ENCODE measurements around the gene HOXA5. TPM values are rescaled to one million over a fixed set of nuclear protein-coding genes. Genes with fewer than 3 reads are reported as not detected.

The HOXA5 gene
- polyA plus RNA-seq, 4 donors = 76.3 to 92.8 (median 81.6) TPM

DNA sequence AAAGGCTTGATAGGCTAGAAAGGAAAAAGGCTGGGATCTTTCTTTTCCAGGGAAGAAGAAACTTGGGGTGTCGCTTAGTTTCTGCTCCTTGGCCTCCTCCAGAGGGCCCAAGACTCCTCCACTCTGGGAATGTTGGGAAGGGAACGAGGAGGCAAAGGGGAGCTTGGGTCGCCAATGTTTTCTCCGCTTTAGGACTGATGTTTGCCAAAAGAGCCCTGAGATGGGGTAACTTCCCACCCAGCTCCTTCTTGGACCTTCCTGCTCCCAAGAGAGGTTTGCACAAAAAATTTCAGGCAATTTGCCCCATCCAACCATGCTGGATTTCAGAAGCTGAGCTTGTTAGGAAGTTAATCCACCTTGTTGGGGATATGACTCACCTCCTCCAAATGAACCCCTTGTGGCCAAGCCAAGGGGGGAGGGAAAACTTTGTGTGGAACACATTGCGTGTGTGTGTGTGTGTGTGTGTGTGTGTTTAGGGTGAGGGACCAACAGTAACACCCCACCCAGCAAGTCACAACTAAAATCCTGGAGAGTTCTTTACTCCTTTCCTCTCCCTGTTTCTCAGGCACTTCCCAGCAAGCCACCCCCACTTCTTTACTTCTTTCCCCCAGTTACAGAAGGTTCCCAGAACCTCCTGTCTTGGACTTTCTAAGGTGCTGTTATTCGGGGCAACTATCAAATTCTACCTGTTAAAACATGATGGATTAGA, 32.3 kb downstream of the HOXA5 start:
- DNase-seq (ENCODE audit: low read depth in 4 of 4, low spot score in 3 of 4) = no peak

DNA sequence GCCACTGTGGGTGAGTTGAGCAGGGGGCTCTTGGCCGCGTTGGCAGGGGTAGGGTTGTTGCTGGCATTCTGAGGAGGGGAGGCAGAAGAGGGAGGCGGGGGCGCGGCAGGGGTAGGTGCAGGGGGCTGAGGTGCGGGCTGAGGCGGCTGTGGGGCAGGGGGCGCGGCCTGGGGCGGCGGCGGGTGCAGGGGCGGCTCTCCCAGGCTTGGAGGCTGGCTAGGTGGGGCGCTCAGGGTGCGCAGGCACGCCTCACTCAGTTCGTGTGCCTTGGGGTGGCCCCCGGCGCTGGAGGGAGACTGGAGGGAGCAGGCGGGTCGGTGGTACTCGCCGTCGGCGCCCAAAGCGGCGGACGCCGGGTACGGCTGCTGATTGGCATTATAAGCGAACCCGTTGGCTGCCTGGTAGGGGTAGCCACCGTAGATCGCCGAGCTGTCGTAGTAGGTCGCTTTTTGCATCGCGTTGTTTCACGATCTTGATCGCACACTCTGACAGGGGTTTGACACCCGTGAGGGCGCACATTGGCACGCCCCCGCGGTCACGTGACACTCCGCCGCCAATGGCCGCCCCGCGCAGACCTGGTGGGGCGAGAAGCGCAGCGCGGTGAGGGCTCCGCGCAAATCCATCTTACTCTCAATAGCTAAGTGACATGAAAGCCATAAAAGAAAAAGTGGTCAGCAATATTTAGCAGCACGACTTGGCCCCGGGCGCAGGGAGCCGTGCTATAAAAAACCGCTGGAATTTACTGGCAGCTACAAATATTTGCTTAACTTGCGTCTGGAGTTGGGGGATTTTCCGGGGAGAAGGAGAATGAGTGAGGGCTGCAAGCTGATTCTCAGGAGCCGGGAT, 33.1 kb downstream of the HOXA5 start:
- DNase-seq (ENCODE audit: low read depth in 4 of 4, low spot score in 3 of 4) = no peak

DNA sequence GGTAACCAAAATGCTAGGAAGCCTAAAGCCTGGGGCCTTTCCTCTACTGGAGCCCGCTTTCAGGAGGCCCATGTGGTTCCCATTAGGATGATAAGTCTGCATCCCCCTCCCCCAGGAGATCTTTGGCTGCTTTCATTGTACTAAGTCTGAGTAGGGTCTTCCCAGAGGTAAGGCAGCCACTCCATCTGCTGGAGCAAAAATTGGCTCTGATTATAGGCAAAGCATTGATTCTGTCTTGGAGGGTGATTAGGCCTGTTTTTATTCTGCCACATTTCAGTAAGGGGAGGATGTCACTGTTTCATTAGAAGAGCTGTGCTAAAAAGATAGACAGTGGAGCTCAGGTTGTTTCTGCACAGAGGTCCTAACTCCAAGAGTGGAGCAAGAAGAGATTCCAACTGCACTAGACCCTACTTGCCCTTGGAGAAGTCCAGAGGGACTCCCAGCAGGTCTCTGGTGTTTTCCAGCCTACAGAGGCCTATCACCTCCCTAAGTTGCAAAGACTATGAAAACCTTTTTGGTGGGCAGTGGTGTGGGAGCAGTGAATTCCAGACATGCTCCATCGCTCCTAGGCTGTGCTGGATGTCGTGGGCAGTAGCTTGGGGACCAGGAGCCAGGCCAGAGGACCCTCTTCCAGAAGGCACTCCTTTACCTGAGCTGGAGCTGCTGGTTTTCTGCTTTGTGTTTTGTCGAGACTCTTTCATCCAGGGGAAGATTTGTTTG, 33.9 kb downstream of the HOXA5 start:
- no peak for DNase-seq (ENCODE audit: low read depth in 4 of 4, low spot score in 3 of 4)

DNA sequence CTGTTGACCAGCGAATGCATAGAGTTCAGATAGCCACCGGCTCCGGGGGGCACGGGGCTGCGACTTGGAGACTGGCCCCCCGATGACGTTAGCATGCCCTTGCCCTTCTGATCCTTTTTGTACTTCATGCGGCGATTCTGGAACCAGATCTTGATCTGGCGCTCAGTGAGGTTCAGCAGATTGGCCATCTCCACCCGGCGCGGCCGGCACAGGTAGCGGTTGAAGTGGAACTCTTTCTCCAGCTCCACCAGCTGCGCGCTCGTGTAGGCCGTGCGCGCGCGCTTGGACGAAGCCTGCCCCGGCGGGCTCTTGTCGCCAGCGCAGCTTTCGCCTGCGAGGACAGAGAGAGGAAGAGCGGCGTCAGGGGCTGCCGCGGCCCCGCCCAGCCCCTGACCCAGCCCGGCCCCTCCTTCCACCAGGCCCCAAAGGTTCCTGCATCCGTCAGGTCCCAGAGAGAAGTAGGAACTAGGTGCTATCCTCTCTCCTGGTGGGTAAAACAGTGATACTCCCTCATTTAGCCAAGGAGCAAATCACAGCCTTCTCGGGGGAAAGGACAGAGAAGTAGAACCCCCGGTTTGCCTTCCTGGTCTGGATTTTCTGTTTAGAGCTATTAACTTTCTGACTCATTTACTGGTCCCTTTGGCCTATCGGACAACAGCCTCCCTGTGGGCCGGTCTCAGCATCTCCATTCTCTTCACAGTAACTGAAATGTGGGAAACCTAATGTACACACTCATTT, 34.9 kb downstream of the HOXA5 start:
- no peak for DNase-seq (ENCODE audit: low read depth in 4 of 4, low spot score in 3 of 4)

DNA sequence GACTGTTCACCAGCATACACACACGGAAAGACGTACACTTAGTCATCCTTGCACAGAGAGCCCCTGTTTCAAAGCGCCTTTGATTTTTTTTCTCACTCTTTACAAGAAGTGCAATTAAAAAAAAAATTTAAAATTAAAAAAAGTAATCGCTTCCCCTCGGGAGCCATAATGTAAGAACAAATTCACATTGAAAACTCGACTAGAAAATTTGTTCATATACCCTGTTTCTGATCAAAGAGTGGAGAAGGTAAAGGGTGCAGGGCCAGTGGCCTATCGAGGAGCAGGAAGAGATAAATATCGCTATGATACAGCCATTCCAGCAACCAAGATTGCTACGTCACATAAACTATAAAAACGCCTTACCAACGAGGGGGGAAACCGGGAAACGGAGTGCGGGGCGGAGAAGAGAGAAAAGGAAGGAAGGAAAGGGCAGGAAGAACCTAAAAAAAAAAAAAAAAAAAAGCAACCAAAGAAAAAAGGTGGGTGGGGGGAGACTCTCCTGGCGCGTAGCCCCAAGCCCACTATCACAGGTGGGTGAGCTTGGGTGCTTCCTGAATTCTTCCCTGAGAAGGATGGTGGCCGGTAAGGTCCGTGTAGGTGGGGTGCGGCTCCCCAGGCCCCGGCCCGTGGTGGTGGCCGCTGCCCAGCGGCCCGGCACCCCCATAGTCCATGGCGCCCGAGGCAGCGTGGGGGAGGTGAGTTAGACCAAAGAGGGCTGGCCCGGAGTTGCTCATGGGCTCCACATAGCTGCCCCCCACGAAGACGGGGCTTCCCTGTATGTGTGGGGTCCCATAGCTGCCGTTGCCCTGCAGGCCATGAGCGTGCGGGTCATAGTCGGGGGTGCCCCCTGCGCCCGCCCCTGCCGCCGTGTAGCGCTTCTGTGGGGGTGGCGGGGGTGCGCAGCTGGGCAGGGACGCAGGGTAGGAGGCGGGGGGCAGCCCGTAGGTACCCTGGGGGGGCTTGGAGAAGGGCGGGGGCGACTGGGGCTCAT, 35.8 kb downstream of the HOXA5 start:
- no peak for DNase-seq (ENCODE audit: low read depth in 4 of 4, low spot score in 3 of 4)

DNA sequence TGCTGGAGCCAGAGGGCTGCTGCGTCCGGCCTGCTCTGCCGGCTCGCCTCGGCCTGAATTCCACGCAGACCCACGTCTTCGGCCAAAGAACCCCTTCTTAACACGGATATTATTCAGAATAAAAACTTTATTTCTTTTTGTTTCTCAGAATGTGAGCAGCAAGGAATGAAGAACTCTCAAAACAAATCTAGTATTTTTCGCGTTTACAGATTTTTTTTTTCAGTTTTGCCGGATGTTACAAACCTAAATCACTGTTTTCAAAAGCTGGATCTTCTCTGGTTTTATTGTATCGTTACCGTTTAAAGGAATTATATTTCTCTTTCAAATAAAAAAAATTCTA, 36.6 kb downstream of the HOXA5 start:
- DNase-seq (ENCODE audit: low read depth in 4 of 4, low spot score in 3 of 4) = no peak

DNA sequence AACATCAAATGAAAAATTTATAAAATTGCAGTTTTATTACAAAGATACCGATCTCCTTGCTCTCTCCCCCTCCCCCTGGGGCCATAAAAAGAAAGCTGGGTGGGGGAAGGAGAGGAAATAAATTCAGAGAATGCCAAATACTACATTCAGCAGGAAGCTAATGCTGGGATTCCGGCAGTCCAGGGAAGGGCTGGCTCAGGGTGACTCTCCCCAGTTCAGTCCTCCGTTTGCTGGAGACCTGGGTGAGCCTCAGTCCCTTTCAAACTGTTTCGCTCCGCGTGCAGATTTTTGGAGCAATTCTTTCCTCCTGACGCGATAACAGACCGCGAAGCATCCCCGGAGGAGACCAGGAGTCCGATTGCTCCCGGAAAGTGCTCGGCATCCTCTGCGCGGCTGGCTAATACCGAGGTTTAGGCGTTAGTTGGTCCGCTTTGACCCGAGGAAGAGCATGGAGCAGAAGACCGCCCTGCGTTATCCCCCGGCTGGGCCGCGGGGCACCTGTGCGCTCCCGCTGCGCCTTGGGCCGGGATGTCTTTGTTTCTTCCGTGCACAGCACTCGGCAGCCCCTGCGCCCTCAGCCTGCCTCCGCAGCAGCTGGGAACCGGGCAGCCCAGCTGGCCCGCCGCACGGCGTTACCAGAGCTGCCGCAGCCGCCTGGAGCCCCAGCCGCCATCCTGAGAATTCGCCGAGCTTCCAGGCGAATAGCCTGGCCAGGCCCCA, 37.1 kb downstream of the HOXA5 start:
- DNase-seq (ENCODE audit: low read depth in 4 of 4, low spot score in 3 of 4) = peak in 2 of 4 donors; percentile 36 to 40

DNA sequence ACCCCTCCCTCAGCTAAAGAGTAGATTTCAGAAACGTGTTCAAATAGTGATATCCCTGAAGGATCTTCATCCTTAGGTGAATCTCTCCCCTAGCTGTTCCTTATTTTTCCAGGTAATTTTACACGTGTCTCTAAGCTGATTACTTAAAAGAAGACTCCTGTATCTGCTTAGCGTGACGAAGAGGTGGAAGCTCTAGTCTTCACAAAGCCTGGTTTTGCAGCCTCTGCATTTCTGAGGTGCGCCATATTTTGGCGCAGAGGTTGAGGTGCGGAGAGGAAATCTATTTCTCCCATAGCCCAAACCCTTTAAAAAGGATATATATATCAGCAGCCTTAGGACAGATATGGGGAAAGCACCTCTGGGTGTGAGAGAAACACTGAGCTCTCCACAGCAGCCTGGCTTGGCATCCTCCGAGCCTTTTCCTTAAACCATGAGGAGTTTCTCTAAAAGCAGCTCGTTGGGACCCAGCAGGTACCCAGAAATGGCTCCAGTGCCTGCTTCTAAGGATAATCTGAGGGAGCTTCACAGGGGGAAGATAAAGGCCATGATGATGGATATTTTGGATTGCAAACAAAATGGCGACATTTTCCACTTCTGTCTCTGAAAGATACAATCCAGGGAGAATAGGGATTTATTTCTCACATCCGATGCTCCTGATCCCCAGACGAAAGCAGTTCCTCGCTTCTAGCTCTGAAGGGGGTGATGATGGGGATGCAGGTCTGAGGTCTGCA, 38.0 kb downstream of the HOXA5 start:
- peak in 2 of 4 donors; percentile 4 to 26 for DNase-seq (ENCODE audit: low read depth in 4 of 4, low spot score in 3 of 4)

DNA sequence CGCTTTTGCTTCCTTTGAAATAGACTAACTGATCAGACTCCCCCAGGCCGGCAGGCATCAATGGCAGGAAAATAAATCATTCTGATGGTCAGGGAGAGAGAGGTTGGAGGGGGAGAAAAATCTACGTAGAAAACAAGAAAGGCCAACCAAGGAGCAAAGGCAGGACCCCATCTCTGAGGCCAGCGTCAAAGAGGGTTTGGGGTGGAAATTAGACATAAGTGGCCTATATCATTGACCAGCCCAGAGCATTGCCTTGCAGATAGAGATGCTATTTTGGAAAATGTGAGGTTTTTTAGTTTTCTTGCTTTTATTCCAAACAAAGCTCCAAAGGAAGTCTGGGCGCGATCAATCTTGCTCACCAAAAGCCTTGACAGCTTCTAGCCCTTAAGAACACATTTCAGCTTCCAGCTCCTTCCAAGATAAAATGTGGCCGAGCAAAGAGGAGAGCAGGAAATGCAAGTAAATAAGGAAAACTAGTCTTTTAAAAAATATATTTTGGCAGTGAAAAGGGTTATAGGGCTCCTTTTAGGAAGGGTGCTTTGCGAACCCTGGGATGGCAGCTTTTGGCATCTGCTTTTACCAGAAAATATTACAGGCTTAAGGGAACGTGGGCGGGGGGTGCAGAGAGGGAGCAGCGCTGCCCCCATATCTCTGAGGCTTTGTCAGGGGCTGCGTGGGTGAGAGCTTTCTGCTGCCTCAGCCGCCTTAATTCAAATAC, 39.0 kb downstream of the HOXA5 start:
- DNase-seq (ENCODE audit: low read depth in 4 of 4, low spot score in 3 of 4) = peak; percentile 24 to 70 (median 64)

DNA sequence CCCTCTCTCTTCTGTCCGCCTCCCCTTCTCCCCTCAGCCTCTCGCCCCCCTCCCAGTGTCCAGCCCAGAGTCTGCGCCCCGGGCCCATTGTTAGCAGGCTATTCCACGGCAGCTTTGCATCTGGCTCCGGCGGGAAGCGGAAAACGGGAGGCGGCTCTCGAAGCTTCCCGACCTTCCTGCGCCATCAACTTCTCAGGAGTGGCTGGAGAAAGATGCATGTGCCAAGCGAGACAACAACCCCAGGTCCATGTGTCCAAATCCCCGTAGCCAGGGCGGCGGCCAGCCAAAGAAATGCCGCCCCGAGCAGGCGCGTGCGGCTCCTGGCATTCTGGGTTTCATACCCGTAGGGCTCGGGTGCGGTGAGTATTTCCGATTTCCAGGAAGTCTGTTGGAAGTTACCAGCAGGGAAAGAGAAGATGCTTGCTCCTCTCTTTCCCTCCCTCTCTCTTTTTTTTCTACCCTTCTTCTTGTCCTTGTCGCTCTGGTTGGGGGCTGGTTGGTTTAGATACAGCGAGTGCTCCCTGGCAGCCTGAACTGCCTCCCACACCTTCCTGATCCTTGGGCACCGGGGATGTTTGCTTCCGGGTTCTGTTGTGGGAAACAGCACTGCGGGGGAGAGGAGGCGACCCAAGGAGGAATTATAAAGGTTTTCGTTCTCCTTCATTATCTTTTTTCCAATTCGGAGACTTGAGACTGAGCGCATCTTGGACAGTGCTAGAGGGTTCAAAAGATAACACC, 39.8 kb downstream of the HOXA5 start:
- DNase-seq (ENCODE audit: low read depth in 4 of 4, low spot score in 3 of 4) = peak in 2 of 4 donors; percentile 29 to 40

DNA sequence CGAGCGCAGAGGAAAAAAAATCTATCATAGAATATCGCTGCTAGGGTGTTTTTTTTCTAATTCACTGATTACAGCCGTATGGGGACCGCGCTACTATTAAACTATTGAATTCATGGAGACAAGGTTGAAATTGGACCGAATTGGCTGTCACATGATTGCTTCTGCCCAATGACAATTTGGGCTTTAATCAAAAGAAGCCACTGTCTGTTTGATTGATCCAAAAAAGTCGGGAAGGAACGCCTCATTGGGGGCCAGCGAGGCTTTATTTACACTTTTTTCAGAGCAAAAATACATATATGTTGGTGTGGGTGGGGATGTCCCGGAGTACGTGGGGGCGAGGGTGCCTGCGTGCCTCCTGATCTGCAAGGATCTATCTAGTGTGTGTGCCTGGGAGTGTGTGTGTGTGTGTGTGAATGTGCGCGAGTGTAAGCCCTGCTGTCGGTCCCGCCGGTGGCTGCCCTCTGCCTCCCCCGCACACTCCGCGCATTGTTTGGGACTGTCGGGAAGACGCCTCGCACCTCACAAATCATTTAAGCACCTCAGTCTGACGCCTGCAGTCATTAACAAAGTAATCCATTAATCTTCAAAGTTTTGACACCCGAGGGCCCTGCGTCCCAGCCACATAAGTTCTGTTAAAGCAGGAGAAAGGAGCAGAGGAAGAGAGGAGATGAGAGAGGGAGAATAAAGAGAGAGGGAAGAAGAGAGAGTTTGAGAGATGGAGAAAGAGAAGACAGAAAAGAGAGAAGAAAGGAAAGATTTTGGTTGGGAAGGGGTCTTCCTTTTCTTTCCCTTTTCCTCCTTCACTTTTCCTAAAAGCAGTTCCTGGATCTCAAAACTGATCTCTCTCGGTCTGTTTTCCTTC, 40.7 kb downstream of the HOXA5 start, which contains the start of gene HOXA2:
HOXA2 (minus strand) TSS at position 103 of the 862 bp plus-strand sequence. CDS start 183 bp downstream, outside the sequence.
- peak in 3 of 4 donors; percentile 57 to 63 (median 60) for DNase-seq (ENCODE audit: low read depth in 4 of 4, low spot score in 3 of 4)

DNA sequence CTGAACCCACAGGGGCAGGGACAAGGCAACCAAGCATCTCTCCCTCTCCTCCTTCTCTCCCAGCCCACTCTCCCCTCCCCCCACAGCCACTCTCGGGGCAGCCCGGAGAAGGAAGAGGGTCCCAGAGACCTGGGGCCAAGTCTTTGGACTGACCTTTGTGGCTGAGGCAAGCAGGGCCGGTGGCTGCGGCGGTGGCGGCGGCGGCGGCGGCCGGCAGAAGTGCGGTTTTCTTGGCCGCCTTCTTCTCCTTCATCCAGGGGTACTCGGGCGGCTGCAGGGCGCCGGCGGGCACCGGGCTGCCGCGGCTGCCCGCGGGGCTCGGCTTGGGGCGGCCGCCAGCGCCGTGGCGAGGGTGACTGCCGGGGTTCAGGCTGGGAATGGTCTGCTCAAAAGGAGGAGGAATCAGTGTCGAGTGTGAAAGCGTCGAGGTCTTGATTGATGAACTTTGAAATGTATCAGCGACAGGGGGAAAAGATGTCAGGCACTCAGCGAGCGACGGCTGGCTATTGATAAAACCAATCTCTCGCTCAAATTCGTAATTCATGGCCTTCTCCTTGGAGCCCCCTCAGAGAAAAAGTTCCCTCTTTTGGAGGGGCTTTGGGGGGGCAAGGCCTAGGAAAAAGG, 41.4 kb downstream of the HOXA5 start:
- DNase-seq (ENCODE audit: low read depth in 4 of 4, low spot score in 3 of 4) = peak in 2 of 4 donors; percentile 19 to 50

DNA sequence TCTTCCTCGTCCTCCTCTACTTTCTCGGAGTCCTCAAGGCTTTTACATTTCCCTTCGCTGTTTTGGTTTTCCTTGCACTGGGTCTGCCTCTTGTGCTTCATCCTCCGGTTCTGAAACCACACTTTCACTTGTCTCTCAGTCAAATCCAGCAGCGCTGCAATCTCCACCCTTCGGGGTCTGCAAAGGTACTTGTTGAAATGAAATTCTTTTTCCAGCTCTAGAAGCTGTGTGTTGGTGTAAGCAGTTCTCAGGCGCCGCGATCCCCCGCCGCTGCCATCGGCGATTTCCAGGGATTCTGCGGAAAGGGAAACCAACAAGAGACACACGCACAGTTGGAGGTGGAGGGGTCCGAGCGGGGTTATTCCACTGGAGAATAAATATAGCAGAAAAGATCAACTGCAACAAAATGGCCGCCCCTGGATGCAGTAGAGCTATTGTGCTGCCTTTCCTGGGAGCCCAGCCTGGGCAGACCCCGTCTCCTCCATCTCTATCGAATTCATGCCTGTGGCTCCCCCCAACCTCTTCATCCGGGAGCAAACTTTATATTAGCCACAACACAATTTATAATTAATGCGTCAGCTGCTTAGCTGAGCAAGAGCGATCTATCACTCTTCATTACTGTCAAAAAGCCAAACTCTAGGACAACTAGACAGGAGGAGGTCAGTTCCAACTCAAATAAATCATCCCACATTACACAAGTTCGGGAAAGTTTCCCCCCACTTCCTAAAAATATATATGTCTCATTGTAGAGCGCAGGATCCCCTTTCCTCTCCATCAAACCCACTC, 42.1 kb downstream of the HOXA5 start:
- peak in 2 of 4 donors; percentile 75 for DNase-seq (ENCODE audit: low read depth in 4 of 4, low spot score in 3 of 4)

DNA sequence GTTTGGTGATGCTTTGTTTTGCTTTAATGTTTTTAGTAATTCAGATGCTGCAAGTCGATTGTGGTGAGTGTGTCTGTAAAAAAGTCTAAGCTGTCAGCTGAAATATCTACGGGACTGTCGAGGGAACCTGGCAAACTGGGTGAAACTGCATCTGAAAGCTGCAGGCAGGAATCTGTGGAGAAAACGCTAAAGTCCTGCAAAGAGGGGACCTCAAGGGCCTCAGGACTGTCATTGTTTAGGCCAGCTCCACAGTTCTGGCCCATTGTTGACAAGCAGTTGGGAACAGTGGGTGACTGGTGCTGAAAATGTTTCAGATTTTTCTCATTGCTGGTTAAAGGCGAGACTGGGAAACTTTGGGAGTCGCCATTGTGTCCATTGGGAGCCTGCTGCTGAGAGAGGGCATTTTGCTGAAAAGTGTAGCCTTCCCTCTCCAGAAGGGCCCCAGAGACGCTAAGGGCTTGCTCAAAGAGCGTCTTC, 42.7 kb downstream of the HOXA5 start:
- DNase-seq (ENCODE audit: low read depth in 4 of 4, low spot score in 3 of 4) = peak in 1 of 4 donors; percentile 17

Data from left renal pelvis (tissue), 4 donors.